GM11168 (cell line): Measurements from ENCODE around the gene GATA1.

Experiments used
- in situ Hi-C: fragments of 300-500 bp; cut with MboI; formaldehyde crosslinking; loops from one replicate; pipeline ENCODE4 v1.12.0; 2022; ENCODE audit warnings: low sequenced_read_pairs; ENCODE audit not compliant: unreplicated experiment

Gene GATA1

GRCh38 chrX:48834383-48834709 lies 48.0 kb downstream of the GATA1 start:
- in situ Hi-C loops, result no loop called here

GRCh38 chrX:48835524-48836329 lies 49.3 kb downstream of the GATA1 start, which contains the start of gene PCSK1N:
Gene PCSK1N, minus strand, starts transcription at chrX:48835610. Its CDS starts 78 bp downstream, at chrX:48835532.
- in situ Hi-C loops, result no loop called here

- in situ Hi-C loops, result no loop called here
These were observed 53.3 kb downstream of the GATA1 start for GRCh38 chrX:48839686-48840085.
